ENCODE data around the gene NADK2. TPM values are rescaled to one million over a fixed set of nuclear protein-coding genes. Genes with fewer than 3 reads are reported as not detected.

NADK2 gene
- polyA plus RNA-seq, 3 donors, result 9.0 to 17.1 (median 14.5) TPM

GRCh38 chr5:36177715-36178523 is 63.8 kb downstream of the NADK2 start:
- WGBS, 3 donors, result 46 to 74% (median 67%) methylated on average over 2 of the region's 2 CpGs
- no peak overlapping the region for H3K27ac ChIP-seq (ENCODE audit: low read depth, low read length)

GRCh38 chr5:36177154-36177553 is 64.6 kb downstream of the NADK2 start:
- H3K27ac ChIP-seq (ENCODE audit: low read depth, low read length), result no peak overlapping the region
- 71 to 88% (median 88%) methylated on average over 2 of the region's 2 CpGs for WGBS, 3 donors

GRCh38 chr5:36175043-36175442 is 66.7 kb downstream of the NADK2 start:
- H3K27ac ChIP-seq (ENCODE audit: low read depth, low read length), result no peak overlapping the region
- WGBS, 3 donors, result 87 to 89% (median 88%) methylated on average over 5 of the region's 5 CpGs

- WGBS, 3 donors, result 57 to 77% (median 60%) methylated on average over 3 of the region's 3 CpGs
- H3K27ac ChIP-seq (ENCODE audit: low read depth, low read length), result no peak overlapping the region
These were observed 67.6 kb downstream of the NADK2 start for GRCh38 chr5:36174119-36174518.

- 68 to 85% (median 74%) methylated on average over 2 of the region's 2 CpGs for WGBS, 3 donors
- H3K27ac ChIP-seq (ENCODE audit: low read depth, low read length), result no peak overlapping the region
These were observed 68.3 kb downstream of the NADK2 start for GRCh38 chr5:36173426-36173825.

- H3K27ac ChIP-seq (ENCODE audit: low read depth, low read length), result no peak overlapping the region
- 24 to 86% (median 85%) methylated on average over 1 of the region's 1 CpG for WGBS, 3 donors
These were observed 69.1 kb downstream of the NADK2 start for GRCh38 chr5:36172599-36172998.

GRCh38 chr5:36170832-36171424 is 70.8 kb downstream of the NADK2 start:
- 67 to 80% (median 74%) methylated on average over 5 of the region's 5 CpGs for WGBS, 3 donors
- no peak overlapping the region for H3K27ac ChIP-seq (ENCODE audit: low read depth, low read length)

GRCh38 chr5:36168737-36169136 is 73.0 kb downstream of the NADK2 start:
- H3K27ac ChIP-seq (ENCODE audit: low read depth, low read length), result no peak overlapping the region
- 67 to 91% (median 78%) methylated on average over 4 of the region's 4 CpGs for WGBS, 3 donors

GRCh38 chr5:36164461-36164860 is 77.3 kb downstream of the NADK2 start:
- WGBS, 3 donors, result 94 to 96% (median 95%) methylated on average over 4 of the region's 4 CpGs
- no peak overlapping the region for H3K27ac ChIP-seq (ENCODE audit: low read depth, low read length)

- 87 to 91% (median 88%) methylated on average over 9 of the region's 9 CpGs for WGBS, 3 donors
- no peak overlapping the region for H3K27ac ChIP-seq (ENCODE audit: low read depth, low read length)
These were observed 78.8 kb downstream of the NADK2 start for GRCh38 chr5:36162810-36163486.

GRCh38 chr5:36161361-36161760 is 80.4 kb downstream of the NADK2 start:
- no peak overlapping the region for H3K27ac ChIP-seq (ENCODE audit: low read depth, low read length)
- whole genome bisulfite sequencing, 3 donors, result 89 to 94% (median 92%) methylated on average over 4 of the region's 4 CpGs

GRCh38 chr5:36160617-36161016 is 81.1 kb downstream of the NADK2 start:
- WGBS, 3 donors, result 69 to 98% (median 94%) methylated on average over 3 of the region's 3 CpGs

GRCh38 chr5:36158144-36158543 is 83.6 kb downstream of the NADK2 start:
- no peak overlapping the region for H3K27ac ChIP-seq (ENCODE audit: low read depth, low read length)
- WGBS, 3 donors, result 48 to 81% (median 57%) methylated on average over 2 of the region's 2 CpGs

More at GRCh38 chr5:36160617-36161016, 81.1 kb downstream of the NADK2 start:
- no peak overlapping the region for H3K27ac ChIP-seq (ENCODE audit: low read depth, low read length)

GRCh38 chr5:36156619-36157018 is 85.1 kb downstream of the NADK2 start:
- no peak overlapping the region for H3K27ac ChIP-seq (ENCODE audit: low read depth, low read length)
- 59 to 71% (median 65%) methylated on average over 1 of the region's 1 CpG for WGBS, 3 donors

- no peak overlapping the region for H3K27ac ChIP-seq (ENCODE audit: low read depth, low read length)
- 52 to 71% (median 65%) methylated on average over 4 of the region's 4 CpGs for WGBS, 3 donors
These were observed 85.6 kb downstream of the NADK2 start for GRCh38 chr5:36156121-36156601.

GRCh38 chr5:36155291-36155690 is 86.4 kb downstream of the NADK2 start:
- no peak overlapping the region for H3K27ac ChIP-seq (ENCODE audit: low read depth, low read length)
- WGBS, 3 donors, result 85 to 93% (median 86%) methylated on average over 7 of the region's 7 CpGs

- no peak overlapping the region for H3K27ac ChIP-seq (ENCODE audit: low read depth, low read length)
- 63 to 75% (median 64%) methylated on average over 4 of the region's 4 CpGs for WGBS, 3 donors
These were observed 88.0 kb downstream of the NADK2 start for GRCh38 chr5:36153726-36154125.

- WGBS, 3 donors, result 64 to 74% (median 71%) methylated on average over 7 of the region's 7 CpGs
- no peak overlapping the region for H3K27ac ChIP-seq (ENCODE audit: low read depth, low read length)
These were observed 88.4 kb downstream of the NADK2 start for GRCh38 chr5:36153298-36153677.
